ENCODE measurements around the gene FAM120C. TPM values are rescaled to one million over a fixed set of nuclear protein-coding genes. Genes with fewer than 3 reads are reported as not detected.

FAM120C gene
- total and polyA plus RNA-seq, 9 donors: 3.3 to 19.3 (median 14.8) TPM

- TF ChIP-seq EP300 (IDR thresholded peaks at IDR 0.05) (no peak), POLR2A (IDR thresholded peaks at IDR 0.05) (no peak)
- TF ChIP-seq, protein P1, sequence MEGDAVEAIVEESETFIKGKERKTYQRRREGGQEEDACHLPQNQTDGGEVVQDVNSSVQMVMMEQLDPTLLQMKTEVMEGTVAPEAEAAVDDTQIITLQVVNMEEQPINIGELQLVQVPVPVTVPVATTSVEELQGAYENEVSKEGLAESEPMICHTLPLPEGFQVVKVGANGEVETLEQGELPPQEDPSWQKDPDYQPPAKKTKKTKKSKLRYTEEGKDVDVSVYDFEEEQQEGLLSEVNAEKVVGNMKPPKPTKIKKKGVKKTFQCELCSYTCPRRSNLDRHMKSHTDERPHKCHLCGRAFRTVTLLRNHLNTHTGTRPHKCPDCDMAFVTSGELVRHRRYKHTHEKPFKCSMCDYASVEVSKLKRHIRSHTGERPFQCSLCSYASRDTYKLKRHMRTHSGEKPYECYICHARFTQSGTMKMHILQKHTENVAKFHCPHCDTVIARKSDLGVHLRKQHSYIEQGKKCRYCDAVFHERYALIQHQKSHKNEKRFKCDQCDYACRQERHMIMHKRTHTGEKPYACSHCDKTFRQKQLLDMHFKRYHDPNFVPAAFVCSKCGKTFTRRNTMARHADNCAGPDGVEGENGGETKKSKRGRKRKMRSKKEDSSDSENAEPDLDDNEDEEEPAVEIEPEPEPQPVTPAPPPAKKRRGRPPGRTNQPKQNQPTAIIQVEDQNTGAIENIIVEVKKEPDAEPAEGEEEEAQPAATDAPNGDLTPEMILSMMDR (IDR thresholded peaks at IDR 0.05): no peak
- intact Hi-C loops (cut with DNase I): no loop called here
- H3K36me3 ChIP-seq: no peaks in the 10 kb centered on the region
- H3K4me3 ChIP-seq: no peak overlapping the region
- H3K27ac ChIP-seq: no peak overlapping the region
- H3K4me1 ChIP-seq (ENCODE audit: insufficient read depth): no peaks in the 10 kb centered on the region
- H3K27me3 ChIP-seq: no peaks in the 10 kb centered on the region
- no peaks in the 10 kb centered on the region for H3K9me3 ChIP-seq
- DNase-seq: no peak
Observed at GRCh38 chrX:54157561-54157960, 25.5 kb downstream of the FAM120C start.

DNA sequence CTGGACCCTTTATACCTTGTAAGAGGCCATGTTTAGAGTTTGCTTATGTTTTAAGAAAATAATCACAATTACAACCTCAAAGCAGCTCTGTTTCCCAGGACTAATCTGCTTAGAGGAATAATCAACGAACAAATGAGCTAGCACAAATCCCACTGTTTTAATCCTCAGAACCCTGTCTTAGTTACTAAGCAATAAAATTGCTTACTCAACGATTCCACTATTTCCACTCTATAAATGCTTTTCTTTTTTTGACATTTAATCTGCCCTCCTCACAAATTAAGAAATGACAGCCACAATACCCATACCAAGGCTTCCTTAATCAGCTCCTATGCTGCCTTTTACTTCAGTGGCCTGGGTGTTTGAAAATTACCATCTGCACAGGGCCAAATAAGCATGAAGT, 48.8 kb downstream of the FAM120C start:
- Histone ChIP-seq H3K27me3 (no peaks in the 10 kb centered on the region), H3K4me3 (no peak overlapping the region), H3K27ac (no peak overlapping the region), H3K9me3 (no peaks in the 10 kb centered on the region), H3K4me1 (ENCODE audit: insufficient read depth) (no peaks in the 10 kb centered on the region), H3K36me3 (no peaks in the 10 kb centered on the region)
- 54 to 73% (median 66%) methylated on average over 2 of the region's 2 CpGs for WGBS, 3 donors
- TF ChIP-seq POLR2A (IDR thresholded peaks at IDR 0.05) (no peak), EP300 (IDR thresholded peaks at IDR 0.05) (no peak)
- TF ChIP-seq, protein P1 (IDR thresholded peaks at IDR 0.05): no peak
- no peak for DNase-seq
- intact Hi-C loops (cut with DNase I): no loop called here

GRCh38 chrX:54116391-54116790, 66.7 kb downstream of the FAM120C start:
- no peak overlapping the region for H3K4me3 ChIP-seq
- no peak for TF ChIP-seq EP300 (IDR thresholded peaks at IDR 0.05)
- no peak for TF ChIP-seq POLR2A (IDR thresholded peaks at IDR 0.05)
- TF ChIP-seq, protein P1 (IDR thresholded peaks at IDR 0.05): no peak
- no peaks in the 10 kb centered on the region for H3K9me3 ChIP-seq
- no peaks in the 10 kb centered on the region for H3K36me3 ChIP-seq
- no peaks in the 10 kb centered on the region for H3K27me3 ChIP-seq
- DNase-seq: no peak
- 85 to 91% (median 86%) methylated on average over 7 of the region's 7 CpGs for WGBS, 3 donors
- intact Hi-C loops (cut with DNase I): no loop called here
- H3K4me1 ChIP-seq (ENCODE audit: insufficient read depth): no peaks in the 10 kb centered on the region
- no peak overlapping the region for H3K27ac ChIP-seq

DNA sequence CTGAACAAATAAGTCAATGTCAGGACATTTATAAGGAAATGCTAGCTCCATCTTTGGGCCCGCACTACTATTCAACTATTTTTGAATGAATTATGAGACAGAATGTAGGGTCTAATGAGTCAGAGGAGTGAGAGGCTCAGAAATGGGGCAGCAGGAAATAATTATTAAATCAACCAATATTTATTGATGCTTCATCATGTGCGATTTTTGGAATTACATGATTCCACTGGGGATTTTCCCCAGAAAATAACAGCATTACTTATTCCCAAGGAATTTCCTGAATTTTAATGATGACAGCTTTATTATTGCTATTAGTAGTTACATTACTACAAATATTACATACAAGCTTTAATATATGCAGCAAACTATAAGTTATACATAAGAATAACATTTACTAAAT, 89.5 kb downstream of the FAM120C start:
- H3K9me3 ChIP-seq: no peaks in the 10 kb centered on the region
- 73 to 80% (median 77%) methylated on average over 2 of the region's 2 CpGs for WGBS, 3 donors
- no peak overlapping the region for H3K27ac ChIP-seq
- TF ChIP-seq, protein P1 (IDR thresholded peaks at IDR 0.05): no peak
- TF ChIP-seq EP300 (IDR thresholded peaks at IDR 0.05): no peak
- no peak for TF ChIP-seq POLR2A (IDR thresholded peaks at IDR 0.05)
- H3K4me3 ChIP-seq: no peak overlapping the region
- no peaks in the 10 kb centered on the region for H3K36me3 ChIP-seq
- no peaks in the 10 kb centered on the region for H3K4me1 ChIP-seq (ENCODE audit: insufficient read depth)
- intact Hi-C loops (cut with DNase I): loop anchor here in 1 of 4 donors (5.0 kb wide), 1 partner anchor 249 kb away; no protein-coding TSS in a partner anchor
- DNase-seq: no peak
- H3K27me3 ChIP-seq: no peaks in the 10 kb centered on the region
